ENCODE results near the gene ZDHHC8.

- TF ChIP-seq, protein P1, sequence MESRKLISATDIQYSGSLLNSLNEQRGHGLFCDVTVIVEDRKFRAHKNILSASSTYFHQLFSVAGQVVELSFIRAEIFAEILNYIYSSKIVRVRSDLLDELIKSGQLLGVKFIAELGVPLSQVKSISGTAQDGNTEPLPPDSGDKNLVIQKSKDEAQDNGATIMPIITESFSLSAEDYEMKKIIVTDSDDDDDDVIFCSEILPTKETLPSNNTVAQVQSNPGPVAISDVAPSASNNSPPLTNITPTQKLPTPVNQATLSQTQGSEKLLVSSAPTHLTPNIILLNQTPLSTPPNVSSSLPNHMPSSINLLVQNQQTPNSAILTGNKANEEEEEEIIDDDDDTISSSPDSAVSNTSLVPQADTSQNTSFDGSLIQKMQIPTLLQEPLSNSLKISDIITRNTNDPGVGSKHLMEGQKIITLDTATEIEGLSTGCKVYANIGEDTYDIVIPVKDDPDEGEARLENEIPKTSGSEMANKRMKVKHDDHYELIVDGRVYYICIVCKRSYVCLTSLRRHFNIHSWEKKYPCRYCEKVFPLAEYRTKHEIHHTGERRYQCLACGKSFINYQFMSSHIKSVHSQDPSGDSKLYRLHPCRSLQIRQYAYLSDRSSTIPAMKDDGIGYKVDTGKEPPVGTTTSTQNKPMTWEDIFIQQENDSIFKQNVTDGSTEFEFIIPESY (IDR thresholded peaks at IDR 0.05), result no peak
- TF ChIP-seq, protein P2, sequence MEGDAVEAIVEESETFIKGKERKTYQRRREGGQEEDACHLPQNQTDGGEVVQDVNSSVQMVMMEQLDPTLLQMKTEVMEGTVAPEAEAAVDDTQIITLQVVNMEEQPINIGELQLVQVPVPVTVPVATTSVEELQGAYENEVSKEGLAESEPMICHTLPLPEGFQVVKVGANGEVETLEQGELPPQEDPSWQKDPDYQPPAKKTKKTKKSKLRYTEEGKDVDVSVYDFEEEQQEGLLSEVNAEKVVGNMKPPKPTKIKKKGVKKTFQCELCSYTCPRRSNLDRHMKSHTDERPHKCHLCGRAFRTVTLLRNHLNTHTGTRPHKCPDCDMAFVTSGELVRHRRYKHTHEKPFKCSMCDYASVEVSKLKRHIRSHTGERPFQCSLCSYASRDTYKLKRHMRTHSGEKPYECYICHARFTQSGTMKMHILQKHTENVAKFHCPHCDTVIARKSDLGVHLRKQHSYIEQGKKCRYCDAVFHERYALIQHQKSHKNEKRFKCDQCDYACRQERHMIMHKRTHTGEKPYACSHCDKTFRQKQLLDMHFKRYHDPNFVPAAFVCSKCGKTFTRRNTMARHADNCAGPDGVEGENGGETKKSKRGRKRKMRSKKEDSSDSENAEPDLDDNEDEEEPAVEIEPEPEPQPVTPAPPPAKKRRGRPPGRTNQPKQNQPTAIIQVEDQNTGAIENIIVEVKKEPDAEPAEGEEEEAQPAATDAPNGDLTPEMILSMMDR (IDR thresholded peaks at IDR 0.05 in 2 of 3, conservative IDR thresholded peaks at IDR 0.05 in 1 of 3; ENCODE audit: control insufficient read depth in 2 of 3, extremely low read depth in 1 of 3, insufficient read depth in 1 of 3, low read depth in 3 of 3, low read length in 3 of 3), result no peak
- TF ChIP-seq SIN3A (IDR thresholded peaks at IDR 0.05; ENCODE audit: low read depth, low read length), result no peak
- no peak for TF ChIP-seq TBL1XR1 (IDR thresholded peaks at IDR 0.05; ENCODE audit: low read depth, low read length)
- TF ChIP-seq, protein P3, sequence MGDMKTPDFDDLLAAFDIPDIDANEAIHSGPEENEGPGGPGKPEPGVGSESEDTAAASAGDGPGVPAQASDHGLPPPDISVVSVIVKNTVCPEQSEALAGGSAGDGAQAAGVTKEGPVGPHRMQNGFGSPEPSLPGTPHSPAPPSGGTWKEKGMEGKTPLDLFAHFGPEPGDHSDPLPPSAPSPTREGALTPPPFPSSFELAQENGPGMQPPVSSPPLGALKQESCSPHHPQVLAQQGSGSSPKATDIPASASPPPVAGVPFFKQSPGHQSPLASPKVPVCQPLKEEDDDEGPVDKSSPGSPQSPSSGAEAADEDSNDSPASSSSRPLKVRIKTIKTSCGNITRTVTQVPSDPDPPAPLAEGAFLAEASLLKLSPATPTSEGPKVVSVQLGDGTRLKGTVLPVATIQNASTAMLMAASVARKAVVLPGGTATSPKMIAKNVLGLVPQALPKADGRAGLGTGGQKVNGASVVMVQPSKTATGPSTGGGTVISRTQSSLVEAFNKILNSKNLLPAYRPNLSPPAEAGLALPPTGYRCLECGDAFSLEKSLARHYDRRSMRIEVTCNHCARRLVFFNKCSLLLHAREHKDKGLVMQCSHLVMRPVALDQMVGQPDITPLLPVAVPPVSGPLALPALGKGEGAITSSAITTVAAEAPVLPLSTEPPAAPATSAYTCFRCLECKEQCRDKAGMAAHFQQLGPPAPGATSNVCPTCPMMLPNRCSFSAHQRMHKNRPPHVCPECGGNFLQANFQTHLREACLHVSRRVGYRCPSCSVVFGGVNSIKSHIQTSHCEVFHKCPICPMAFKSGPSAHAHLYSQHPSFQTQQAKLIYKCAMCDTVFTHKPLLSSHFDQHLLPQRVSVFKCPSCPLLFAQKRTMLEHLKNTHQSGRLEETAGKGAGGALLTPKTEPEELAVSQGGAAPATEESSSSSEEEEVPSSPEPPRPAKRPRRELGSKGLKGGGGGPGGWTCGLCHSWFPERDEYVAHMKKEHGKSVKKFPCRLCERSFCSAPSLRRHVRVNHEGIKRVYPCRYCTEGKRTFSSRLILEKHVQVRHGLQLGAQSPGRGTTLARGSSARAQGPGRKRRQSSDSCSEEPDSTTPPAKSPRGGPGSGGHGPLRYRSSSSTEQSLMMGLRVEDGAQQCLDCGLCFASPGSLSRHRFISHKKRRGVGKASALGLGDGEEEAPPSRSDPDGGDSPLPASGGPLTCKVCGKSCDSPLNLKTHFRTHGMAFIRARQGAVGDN (IDR thresholded peaks at IDR 0.05), result no peak
- no peak for TF ChIP-seq SKIL (IDR thresholded peaks at IDR 0.05; ENCODE audit: low read depth, poor library complexity, severe bottlenecking)
- no peak for TF ChIP-seq CREB1 (IDR thresholded peaks at IDR 0.05; ENCODE audit: low read depth)
- TF ChIP-seq REST (IDR thresholded peaks at IDR 0.05; ENCODE audit: low read depth, low read length), result no peak
Observed at GRCh38 chr22:20095521-20095920, 36.1 kb upstream of the ZDHHC8 start.

Data from GM12878 (cell line).